Measurements from ENCODE around the gene CACNA1A.

The CACNA1A gene

DNA sequence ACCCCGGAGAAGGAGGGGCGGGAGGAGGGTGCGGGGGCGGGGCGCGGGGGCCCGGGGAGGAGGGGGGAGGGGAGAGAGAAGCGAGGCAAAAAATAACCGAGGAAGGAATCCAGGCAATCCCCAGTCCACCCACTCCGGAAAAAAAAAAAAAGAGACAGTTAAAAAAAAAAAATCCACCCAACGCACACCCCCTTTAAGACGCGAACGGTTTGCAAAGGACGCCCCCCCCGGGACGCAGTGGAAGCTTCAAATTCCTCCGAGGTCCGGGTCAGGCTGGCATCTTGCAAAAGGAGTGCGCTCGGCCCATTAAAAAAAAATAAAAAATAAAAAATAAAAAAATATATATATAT, at the start of gene CACNA1A:
Gene CACNA1A (minus strand): TSS at position 9 of the 350 bp plus-strand sequence. CDS start 255 bp downstream, outside the sequence.
- Histone ChIP-seq H3K9ac (peak within 1 kb of the TSS in 8 of 11 experiments; percentile 24 to 50 (median 44); a peak in 10 of 22 replicates), H3K4me3 (peak within 1 kb of the TSS; percentile 44 to 68 (median 57)), H3K27me3 (peaks cover 52 to 68% (median 59%) of the 10 kb centered on the region in 11 experiments)

DNA sequence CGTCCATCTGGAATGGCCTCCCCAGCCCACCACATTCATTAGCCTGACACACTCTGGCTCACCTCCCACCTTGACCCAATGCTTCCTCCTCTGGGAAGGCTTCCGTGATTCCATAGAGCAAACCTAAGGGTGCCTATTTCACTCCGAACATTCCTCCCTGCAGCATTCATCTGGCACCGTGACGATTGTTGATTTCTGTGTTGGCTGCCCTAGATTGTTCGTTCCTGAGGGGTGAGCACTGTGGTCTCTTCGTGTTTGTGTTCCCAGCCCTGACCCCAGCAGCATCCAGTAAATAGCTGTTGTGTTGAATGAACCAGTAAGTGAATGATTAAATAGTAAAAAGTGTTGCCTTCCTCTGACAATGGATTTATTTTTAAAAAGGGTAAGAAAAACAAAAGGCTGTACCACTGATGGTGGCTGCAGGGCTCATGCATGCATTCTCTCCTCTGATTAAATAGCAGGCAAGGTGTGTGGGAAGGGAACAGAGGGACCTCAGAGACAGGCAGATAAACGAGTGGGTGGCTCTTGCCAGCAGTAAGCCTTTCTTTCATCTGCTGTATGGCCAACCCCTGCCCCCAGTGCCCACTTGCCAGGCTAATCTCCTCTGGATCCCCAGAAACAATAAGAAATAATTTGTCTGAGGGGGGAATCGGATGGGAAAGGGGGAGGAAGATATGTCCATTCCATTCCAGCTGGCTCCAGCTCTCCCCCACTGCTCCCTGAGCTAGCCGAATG, 48.4 kb upstream of the CACNA1A start:
- no peak overlapping the region for H3K27ac ChIP-seq
- no peaks in the 10 kb centered on the region for H3K27me3 ChIP-seq
- H3K4me1 ChIP-seq, result peaks cover 0 to 2% (median 0%) of the 10 kb centered on the region in 10 experiments; a peak in 2 of 20 replicates
- no peaks in the 10 kb centered on the region for H3K36me3 ChIP-seq
- 0 out of 22 replicates have a peak, but pooled peaks cover 0 to 2% (median 0%) of the 10 kb centered on the region in 11 experiments for H3K9me3 ChIP-seq (replicated peaks in 1 of 11)
- H4K20me1 ChIP-seq, result no peaks in the 10 kb centered on the region
- H3K4me3 ChIP-seq, result no peak overlapping the region
- H3K9ac ChIP-seq, result no peak overlapping the region
- no peak for TF ChIP-seq Cebpa-rat (IDR thresholded peaks at IDR 0.05)
- no peak overlapping the region for H3K4me2 ChIP-seq

More for the DNA sequence above, at the start of gene CACNA1A:
- Histone ChIP-seq H3K36me3 (no peaks in the 10 kb centered on the region), H3K27ac (no peak within 1 kb of the TSS), H3K9me3 (replicated peaks in 1 of 11) (no peaks in the 10 kb centered on the region), H3K4me1 (peaks cover 0 to 29% (median 18%) of the 10 kb centered on the region in 10 experiments; a peak in 14 of 20 replicates), H3K4me2 (peak within 1 kb of the TSS; percentile 47 to 82 (median 72); a peak in 21 of 22 replicates), H4K20me1 (peaks cover 0 to 8% (median 0%) of the 10 kb centered on the region in 11 experiments; a peak in 3 of 22 replicates)
- no peak for TF ChIP-seq Cebpa-rat (IDR thresholded peaks at IDR 0.05)

DNA sequence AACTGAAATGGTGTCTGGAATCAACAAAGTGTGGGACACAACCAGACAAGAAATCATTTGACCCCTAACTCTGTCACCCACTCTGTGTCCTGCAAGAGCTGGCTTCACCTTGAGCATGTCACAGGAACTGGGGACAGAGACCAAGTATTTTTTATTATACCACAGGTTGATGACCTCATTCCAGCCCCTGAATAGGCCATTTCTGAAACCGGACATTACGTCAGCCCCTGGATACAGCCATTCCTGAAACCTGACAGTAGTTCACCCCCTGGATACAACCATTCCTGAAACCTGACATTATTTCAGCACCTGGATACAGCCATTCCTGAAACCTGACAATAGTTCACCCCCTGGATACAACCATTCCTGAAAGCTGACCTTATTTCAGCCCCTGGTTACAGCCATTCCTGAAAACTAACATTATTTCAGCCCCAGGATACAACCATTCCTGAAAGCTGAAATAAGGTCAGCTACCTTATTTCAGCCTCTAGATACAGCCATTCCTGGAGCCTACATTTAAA, 47.7 kb upstream of the CACNA1A start:
- Histone ChIP-seq H3K4me1 (no peaks in the 10 kb centered on the region), H3K9me3 (replicated peaks in 1 of 11) (no peaks in the 10 kb centered on the region), H3K9ac (no peak overlapping the region), H3K27me3 (no peaks in the 10 kb centered on the region), H3K4me2 (no peak overlapping the region), H3K36me3 (no peaks in the 10 kb centered on the region), H3K4me3 (no peak overlapping the region), H4K20me1 (no peaks in the 10 kb centered on the region), H3K27ac (no peak overlapping the region)
- TF ChIP-seq Cebpa-rat (IDR thresholded peaks at IDR 0.05), result no peak

DNA sequence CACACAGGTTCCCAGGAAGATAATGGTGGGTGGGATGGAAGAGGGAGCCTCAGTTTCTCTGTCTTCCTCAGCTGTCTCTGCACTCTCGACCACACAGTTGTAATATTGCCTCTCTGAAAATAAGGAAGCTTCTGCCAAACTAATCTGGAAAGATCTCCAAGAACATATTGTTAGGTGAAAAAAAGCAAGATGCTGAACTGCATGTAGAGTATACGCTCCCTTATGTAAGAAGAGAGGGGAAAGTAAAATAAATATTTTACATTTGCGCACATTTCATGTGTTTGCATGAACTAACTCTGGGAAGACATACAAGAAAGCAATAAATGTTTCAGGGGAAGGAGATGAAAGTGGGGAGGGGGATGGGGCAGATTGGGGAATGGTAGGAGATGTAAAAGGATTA, 41.9 kb upstream of the CACNA1A start:
- no peak overlapping the region for H3K9ac ChIP-seq
- no peak overlapping the region for H3K4me2 ChIP-seq
- no peaks in the 10 kb centered on the region for H3K4me1 ChIP-seq
- no peaks in the 10 kb centered on the region for H4K20me1 ChIP-seq
- no peak overlapping the region for H3K27ac ChIP-seq
- no peaks in the 10 kb centered on the region for H3K27me3 ChIP-seq
- no peak for TF ChIP-seq Cebpa-rat (IDR thresholded peaks at IDR 0.05)
- no peak overlapping the region for H3K4me3 ChIP-seq
- no peaks in the 10 kb centered on the region for H3K36me3 ChIP-seq
- H3K9me3 ChIP-seq (replicated peaks in 1 of 11), result 0 out of 22 replicates have a peak, but pooled peaks cover 0 to 5% (median 0%) of the 10 kb centered on the region in 11 experiments

DNA sequence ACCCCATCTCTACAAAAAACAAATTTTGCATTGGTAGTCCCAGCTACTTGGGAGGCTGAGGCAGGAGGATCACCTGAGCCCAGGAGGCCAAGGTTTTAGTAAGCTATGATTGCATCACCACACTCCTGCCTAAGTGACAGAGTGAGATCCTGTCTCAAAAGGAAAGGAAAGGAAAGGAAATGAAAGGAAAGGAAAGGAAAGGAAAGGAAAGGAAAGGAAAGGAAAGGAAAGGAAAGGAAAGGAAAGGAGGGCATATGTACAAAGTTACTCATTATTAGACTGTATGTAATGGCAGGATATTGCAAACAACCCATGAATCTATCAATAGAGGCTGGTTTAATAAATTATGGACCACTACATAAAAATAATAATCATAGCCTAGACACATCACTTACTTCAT, 40.8 kb upstream of the CACNA1A start:
- Histone ChIP-seq H3K27me3 (no peaks in the 10 kb centered on the region), H3K9me3 (replicated peaks in 1 of 11) (0 out of 22 replicates have a peak, but pooled peaks cover 0 to 6% (median 0%) of the 10 kb centered on the region in 11 experiments), H4K20me1 (no peaks in the 10 kb centered on the region), H3K4me3 (no peak overlapping the region), H3K4me2 (no peak overlapping the region), H3K9ac (no peak overlapping the region), H3K36me3 (no peaks in the 10 kb centered on the region), H3K27ac (no peak overlapping the region), H3K4me1 (no peaks in the 10 kb centered on the region)
- no peak for TF ChIP-seq Cebpa-rat (IDR thresholded peaks at IDR 0.05)

DNA sequence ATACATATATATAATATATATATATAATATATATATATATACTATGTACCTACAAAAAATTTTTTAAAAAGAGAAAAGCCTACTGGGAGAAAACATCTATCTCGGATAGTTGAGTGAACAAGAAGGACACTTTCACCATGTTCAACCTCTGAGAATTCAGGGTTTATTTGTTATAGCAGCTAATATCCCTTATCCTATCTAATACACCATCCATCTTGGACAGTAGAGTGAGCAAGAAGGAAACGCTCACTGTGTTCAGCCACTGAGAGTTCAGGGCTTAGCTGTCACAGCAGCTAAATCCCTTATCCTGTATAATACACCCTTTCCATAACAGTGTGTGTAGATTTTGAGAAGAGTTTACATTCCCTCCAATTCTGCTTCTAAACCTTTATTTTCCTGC, 38.1 kb upstream of the CACNA1A start:
- Histone ChIP-seq H3K4me1 (no peaks in the 10 kb centered on the region), H3K27me3 (no peaks in the 10 kb centered on the region), H3K4me3 (no peak overlapping the region), H3K9ac (no peak overlapping the region), H3K27ac (no peak overlapping the region), H3K4me2 (no peak overlapping the region), H3K9me3 (replicated peaks in 1 of 11) (peaks cover 0 to 8% (median 0%) of the 10 kb centered on the region in 11 experiments; a peak in 5 of 22 replicates), H3K36me3 (no peaks in the 10 kb centered on the region), H4K20me1 (no peaks in the 10 kb centered on the region)
- no peak for TF ChIP-seq Cebpa-rat (IDR thresholded peaks at IDR 0.05)

DNA sequence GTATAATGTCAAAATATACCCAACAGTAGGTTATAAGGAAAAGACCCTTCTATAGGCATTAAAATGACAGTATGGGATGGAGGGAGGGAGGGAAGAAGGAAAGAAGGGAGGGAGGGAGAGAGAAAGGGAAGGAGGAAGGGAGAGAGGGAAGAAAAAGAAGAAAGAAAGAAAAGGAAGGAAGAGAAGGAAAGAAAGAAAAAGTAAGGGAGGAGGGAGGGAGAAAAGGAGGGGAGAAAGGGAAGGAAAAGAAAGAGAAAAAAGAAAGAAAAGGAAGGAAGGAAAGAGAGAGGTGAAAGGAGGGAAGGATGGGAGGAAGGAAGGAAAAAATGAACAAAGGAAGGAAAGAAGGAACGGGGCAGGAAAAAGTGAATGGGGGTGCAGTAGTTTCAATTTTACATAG, 35.3 kb upstream of the CACNA1A start:
- H3K36me3 ChIP-seq, result no peaks in the 10 kb centered on the region
- no peak overlapping the region for H3K9ac ChIP-seq
- H3K4me1 ChIP-seq, result peaks cover 0 to 7% (median 0%) of the 10 kb centered on the region in 10 experiments; a peak in 3 of 20 replicates
- peaks cover 0 to 11% (median 0%) of the 10 kb centered on the region in 11 experiments; a peak in 5 of 22 replicates for H3K9me3 ChIP-seq (replicated peaks in 1 of 11)
- H3K27ac ChIP-seq, result no peak overlapping the region
- no peaks in the 10 kb centered on the region for H3K27me3 ChIP-seq
- H4K20me1 ChIP-seq, result no peaks in the 10 kb centered on the region
- TF ChIP-seq Cebpa-rat (IDR thresholded peaks at IDR 0.05), result no peak
- no peak overlapping the region for H3K4me2 ChIP-seq
- H3K4me3 ChIP-seq, result no peak overlapping the region

DNA sequence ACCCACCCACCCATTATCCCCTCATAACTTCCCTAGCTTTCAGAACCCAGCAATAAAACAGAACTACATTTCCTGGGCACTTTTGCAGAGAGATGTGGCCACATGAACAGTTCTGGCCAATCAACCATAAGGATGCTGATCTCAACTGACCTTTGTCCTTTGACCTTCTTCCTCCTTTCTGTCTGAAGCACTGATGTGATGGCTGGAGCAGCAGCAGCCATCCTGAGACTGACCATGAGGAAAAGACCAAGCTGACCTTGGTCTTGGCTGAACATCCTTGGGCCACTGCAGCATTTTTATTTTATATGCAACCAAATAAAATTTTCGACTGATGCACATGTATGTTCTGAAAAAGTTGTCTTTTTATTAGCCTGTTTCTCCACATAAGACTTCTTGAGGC, 33.1 kb upstream of the CACNA1A start:
- no peak overlapping the region for H3K27ac ChIP-seq
- no peaks in the 10 kb centered on the region for H3K27me3 ChIP-seq
- no peaks in the 10 kb centered on the region for H3K36me3 ChIP-seq
- H3K9me3 ChIP-seq (replicated peaks in 1 of 11), result peaks cover 0 to 11% (median 0%) of the 10 kb centered on the region in 11 experiments; a peak in 5 of 22 replicates
- H3K4me2 ChIP-seq, result no peak overlapping the region
- H3K9ac ChIP-seq, result no peak overlapping the region
- no peak overlapping the region for H3K4me3 ChIP-seq
- no peaks in the 10 kb centered on the region for H4K20me1 ChIP-seq
- no peak for TF ChIP-seq Cebpa-rat (IDR thresholded peaks at IDR 0.05)
- H3K4me1 ChIP-seq, result peaks cover 0 to 7% (median 0%) of the 10 kb centered on the region in 10 experiments; a peak in 3 of 20 replicates

DNA sequence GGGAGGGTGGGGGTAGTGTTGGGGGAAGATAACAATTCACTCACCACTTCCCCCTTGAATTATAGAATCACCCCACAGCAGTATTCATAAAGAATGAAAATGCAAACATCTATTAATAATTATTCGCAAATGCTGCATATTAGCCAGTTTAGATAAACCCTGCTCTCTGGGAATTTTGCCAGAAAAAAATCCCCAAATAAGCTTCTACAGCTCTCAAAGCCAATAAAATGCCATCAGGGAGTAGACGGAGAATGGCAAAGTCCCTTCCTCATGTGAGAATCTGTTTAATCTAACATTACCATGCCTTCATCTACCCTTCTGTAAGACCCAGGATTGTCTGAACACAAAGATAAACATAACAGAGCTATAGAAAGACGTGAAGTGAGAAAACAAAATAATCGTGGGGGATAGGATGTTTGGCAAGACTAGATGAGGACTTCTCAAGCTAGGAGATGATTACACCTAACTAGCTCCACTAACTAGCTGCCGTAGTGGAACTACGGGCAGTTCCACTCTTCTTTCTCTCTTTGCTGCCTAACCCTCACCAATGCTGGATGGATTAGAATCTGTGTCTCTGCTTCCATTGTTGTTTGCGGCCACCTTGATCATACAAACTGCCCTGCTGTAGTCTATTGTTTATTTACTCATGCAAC, 32.4 kb upstream of the CACNA1A start:
- H3K27ac ChIP-seq, result no peak overlapping the region

More for the DNA sequence above, 32.4 kb upstream of the CACNA1A start:
- Histone ChIP-seq H3K4me2 (no peak overlapping the region), H3K9ac (no peak overlapping the region), H3K4me1 (peaks cover 0 to 7% (median 0%) of the 10 kb centered on the region in 10 experiments; a peak in 3 of 20 replicates), H4K20me1 (no peaks in the 10 kb centered on the region), H3K36me3 (no peaks in the 10 kb centered on the region), H3K4me3 (no peak overlapping the region), H3K27me3 (no peaks in the 10 kb centered on the region), H3K9me3 (replicated peaks in 1 of 11) (peaks cover 0 to 11% (median 0%) of the 10 kb centered on the region in 11 experiments; a peak in 5 of 22 replicates)
- no peak for TF ChIP-seq Cebpa-rat (IDR thresholded peaks at IDR 0.05)

All from BLaER1 treated with 17β-estradiol and CSF1 and Interleukin-3, amounts not matched to agents 10 nM and 100 nM (cell line).